Stimulated activated CD4-positive, alpha-beta T cell treated with anti-CD3 and anti-CD28 coated beads, TNF-alpha, amount 100 ng/mL, for 48 hours (primary cell): ENCODE results near the gene RPS23.

Source experiments
- DNase-seq, 3 donors: peaks; one replicate each; pipeline ENCODE4 v3.0.0-alpha.2; 2020; ENCODE audit warnings: low read depth in 3 of 3

Gene RPS23

DNA sequence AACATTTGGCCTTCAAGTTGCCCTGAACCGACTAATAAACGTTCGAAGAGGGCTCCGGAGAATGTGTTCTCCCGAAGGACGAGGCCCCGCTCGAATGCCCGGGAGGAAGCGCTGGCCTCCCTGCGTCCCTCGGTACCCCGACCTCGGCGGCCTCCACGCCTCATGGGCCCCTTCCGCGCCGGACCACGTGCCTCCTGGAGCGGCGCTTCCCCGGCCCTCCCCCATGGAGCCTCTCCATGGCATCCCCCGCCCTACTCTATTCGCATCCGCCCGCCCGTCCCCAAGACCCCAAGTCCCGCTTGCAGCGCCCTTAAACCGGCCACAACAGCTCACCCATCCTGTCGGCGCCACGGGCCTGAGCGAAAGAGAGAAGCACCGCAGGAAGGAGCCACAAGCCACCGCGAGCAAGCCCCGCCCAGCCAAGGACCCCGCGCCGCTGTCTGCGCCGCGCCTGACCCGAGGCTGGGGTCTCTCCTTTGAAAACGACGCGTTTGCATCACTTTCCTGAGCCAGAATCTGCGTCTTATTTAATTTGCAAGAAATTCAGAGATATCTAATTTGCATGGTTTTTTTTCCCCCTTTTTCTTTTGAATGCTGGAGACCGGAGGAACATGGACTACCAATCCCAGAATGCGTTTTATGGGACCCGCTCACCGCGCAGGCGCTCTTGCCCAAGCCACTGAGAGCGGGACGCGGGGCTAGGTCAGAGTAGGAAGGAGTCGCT lies at the start of gene RPS23:
Gene RPS23, minus strand, starts transcription at position 368 of the 724 bp plus-strand sequence. Its CDS starts 31 bp downstream, at position 337.
- DNase-seq = peak; percentile 78 to 86 (median 79)

DNA sequence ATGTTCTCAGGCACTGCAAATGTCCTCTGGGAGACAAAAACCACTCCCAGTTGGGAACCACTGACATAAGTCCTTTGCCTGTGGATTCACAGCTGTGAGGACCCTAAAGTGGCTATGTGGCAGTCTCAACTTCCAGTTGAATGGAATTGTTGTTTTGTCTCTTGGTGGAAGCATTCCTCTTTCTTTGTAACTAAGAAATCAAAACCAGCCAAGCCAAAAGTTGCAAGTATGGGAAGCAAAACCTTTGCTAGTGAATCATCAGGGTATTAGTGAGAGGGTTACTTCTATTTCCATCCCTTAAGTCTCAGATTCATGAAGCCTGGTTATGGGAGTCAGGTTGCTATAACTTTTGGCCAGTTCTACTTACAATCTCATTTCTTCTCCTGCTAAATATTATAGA lies 49.8 kb upstream of the RPS23 start:
- no peak for DNase-seq

DNA sequence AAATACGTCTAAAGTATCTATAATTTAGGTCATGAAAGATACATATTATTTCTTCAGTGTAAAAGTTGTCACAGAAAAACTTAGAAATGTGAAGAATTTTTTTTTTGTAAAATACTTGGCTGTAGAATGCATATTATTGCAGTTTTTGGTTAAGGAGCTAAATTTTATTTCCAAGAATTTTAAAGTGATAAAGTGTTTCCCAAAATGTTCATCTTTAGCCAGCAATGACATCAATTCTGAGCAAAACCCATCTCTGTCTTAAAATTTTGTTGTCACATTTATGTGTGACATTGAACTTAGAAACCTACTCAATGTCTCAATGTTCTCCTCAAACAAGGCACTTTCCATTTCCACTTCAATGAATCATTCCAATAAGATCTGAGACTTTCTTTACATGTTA lies 47.8 kb upstream of the RPS23 start:
- DNase-seq = no peak

DNA sequence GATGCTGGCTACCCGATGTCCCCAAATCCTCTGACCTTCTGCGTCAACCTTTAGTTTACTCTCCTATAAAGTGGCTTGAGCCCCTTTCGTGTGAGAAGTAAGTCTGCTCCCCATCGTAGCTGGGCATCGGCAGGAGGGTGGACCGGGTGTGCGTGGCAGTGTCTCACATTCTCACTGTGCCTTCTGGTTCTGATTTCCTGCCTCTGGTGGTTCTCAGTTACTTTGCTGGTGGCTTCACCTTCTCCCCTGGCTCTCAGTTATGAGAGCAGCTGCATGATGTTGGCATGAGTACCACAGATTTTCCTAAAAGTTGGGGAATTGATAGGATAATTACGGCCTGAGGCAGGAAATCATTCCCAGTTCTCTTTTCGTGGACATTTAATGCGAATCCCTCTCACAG lies 47.0 kb upstream of the RPS23 start:
- DNase-seq = no peak

GRCh38 chr5:82320966-82321365 lies 42.8 kb upstream of the RPS23 start:
- no peak for DNase-seq

DNA sequence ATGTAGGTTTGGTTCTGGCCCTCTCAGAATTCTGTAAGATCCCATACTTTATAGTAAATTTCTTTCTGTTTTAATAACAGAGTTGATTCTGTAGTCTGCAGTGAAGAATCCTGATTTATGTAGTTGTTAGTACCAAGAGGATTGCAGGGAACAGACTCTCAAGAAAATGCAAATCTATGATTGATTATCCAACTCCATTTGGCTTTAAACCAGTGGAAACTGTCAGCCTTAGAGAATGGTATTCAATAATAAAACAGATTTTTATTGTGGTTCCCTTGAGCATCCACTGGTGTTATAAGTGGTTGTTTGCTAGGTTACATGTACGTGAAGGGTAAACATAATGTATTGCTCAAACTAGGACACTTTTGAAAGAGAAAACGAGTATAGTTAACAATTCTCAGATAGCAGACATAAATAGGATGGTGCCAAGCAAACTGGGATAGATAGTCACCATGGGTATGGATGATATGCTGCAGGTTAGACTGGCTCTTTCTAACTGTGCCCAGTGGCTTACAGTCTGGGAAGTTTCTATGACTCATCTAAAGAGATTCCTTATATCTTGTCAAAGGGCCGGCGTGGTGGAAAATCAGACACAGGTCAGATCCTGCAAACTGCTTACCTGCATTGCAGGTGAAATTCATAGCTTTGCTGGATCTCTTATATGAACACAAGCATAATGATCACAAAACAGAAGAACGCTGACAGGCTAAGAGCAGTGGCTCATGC lies 41.7 kb upstream of the RPS23 start:
- no peak for DNase-seq

GRCh38 chr5:82319192-82319591 lies 41.0 kb upstream of the RPS23 start:
- DNase-seq = no peak

GRCh38 chr5:82314964-82315758 lies 37.0 kb upstream of the RPS23 start:
- no peak for DNase-seq

GRCh38 chr5:82313016-82313415 lies 34.9 kb upstream of the RPS23 start:
- no peak for DNase-seq

DNA sequence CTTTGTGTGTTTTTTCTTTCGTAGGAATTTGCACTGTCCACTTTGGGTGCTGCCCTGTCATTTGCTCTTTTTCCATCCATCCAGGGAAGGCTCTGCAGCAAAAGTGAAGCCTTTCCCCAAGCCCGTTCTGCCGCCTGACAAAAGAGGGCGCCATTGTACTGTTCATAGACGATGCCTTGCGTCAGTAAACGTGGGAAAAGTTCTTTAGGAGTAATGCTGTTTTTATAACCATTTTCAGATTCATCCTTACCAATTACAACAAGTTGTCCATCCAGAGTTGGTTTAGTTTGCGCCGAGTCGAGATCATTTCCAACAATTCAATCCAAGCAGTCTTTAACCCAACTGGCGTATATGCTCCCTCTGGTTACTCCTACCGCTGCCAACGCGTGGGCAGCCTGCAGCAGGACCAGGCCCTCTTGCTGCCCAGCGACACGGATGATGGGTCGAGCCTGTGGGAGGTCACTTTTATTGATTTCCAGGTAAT lies 34.3 kb upstream of the RPS23 start:
- DNase-seq = peak; percentile 8 to 24 (median 13)

GRCh38 chr5:82309091-82309531 lies 31.0 kb upstream of the RPS23 start:
- no peak for DNase-seq

DNA sequence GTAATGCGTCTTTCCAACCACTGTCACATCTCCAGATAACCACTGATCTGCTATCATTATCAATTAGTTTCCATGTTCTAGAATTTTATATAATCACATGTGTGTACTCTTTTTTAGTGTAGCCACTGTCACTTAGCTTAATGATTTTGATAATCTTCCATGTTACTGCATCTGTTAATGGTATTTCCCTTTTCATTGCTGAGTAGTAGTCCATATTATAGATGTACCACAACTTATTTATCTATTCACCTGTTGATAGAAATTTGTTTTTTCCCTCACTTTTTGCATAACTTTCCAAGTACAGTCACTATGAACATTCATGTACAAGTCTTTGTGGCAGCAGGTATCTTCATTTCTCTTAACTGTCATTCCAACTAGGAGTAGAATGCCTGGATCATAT lies 30.3 kb upstream of the RPS23 start:
- no peak for DNase-seq

DNA sequence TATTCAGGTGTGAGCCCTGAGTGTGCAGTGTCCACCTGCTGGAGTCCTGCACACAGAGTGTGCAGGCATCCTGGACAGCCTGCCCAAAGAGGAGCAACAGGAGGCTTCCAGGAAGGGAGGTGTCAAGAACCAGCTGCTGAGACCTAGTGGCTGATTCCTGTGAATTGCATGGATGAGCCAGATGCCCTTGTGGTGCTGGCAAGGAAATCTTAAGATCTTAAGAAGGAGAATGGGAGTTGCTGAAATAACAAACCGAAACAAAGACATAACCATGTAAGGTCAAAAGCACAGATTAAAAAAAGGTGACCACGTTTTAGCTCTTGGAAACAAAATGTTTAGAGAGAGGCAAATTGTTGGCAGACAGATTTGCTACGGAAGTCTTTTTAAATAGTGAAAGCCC lies 29.3 kb upstream of the RPS23 start:
- DNase-seq = no peak

DNA sequence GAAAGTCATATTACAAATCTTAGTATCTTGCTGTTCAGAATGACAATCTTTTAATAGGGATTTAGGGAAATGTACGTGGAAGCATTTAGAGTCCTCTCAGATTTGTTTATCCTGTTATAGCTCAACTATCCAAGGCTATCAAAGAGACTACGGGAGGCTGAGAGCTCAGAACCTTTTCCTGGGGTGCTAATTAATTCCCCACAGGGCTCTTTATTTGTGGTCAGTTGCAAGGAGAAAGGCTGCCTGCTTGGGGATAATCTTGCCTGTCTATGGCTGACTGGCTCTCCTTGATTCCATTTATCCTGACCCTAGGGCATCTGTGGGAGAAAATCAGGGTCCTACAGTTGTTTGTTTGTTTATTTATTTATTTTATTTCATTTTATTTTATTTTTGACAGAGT lies 28.0 kb upstream of the RPS23 start:
- no peak for DNase-seq

DNA sequence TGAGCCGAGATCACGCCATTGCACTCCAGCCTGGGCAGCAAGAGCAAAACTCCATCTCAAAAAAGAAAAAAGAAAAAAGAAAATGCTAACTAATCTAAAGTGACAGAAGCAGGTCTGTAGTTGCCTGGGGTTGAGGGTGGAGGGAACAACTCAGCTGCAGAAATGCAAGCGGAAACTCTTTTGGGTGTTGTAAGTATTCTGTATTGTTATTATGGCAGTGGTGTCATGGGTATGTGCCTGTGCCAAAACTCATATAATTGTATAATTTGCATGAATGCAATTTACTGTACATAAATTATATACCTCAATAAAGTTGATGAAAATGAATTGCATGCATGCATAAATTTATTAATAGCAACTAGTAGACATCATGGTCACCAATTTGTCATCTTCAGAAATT lies 23.0 kb upstream of the RPS23 start:
- DNase-seq = no peak

- no peak for DNase-seq
Observed at GRCh38 chr5:82298668-82299067, 20.5 kb upstream of the RPS23 start.

- no peak for DNase-seq
Observed at GRCh38 chr5:82297711-82298110, 19.6 kb upstream of the RPS23 start.

GRCh38 chr5:82296929-82297328 lies 18.8 kb upstream of the RPS23 start:
- DNase-seq = no peak

- no peak for DNase-seq
Observed at GRCh38 chr5:82295959-82296531, 17.9 kb upstream of the RPS23 start.

DNA sequence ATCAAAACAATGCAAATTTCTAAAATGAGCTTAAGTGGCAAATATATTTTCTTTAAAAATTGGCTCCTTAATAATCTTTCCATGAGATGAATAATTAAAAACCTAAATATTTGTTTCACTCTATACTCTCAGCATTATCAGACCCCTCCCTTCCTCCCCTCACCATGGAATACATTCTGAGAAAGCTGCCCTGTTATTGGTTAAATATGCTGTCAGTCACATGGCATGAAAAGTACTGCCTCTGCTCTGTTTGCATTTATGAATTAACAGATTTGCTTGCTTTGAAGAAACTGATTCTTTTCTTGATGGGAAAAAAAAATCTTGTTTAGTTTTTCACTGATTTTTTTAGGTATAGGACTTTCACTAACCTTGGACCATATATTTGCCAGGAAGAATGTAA lies 17.0 kb upstream of the RPS23 start:
- no peak for DNase-seq

DNA sequence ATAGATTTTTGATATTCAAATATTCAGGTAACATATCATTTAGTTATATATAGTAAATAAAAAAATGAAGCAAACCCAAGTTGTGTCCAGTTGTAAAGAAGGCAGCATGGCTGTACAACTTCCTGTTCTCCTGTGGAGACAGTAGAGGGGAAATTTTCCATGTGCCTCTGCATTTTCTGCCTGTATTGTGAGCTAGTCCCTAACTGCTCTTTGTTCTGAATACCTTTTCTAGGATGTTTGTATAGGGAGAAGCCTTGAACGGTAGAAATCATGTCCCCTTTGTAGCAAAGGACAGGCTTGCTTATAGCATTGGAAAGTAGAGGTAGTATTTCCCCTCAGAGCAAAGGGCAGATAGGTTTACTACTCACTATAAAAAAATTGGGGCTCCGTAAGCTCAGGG lies 13.3 kb upstream of the RPS23 start:
- no peak for DNase-seq

- DNase-seq = no peak
Observed at GRCh38 chr5:82290908-82291307, 12.8 kb upstream of the RPS23 start.
